Lower lobe of right lung (tissue), 2 donors: ENCODE measurements around the gene NDUFB7. TPM values are rescaled to one million over a fixed set of nuclear protein-coding genes. Genes with fewer than 3 reads are reported as not detected.

Experiments used
- ATAC-seq, 2 donors: fragments of 200-7000 bp; cut with Tn5 transposase; one replicate each; pipeline ENCODE4 v1.9.1; 2020 to 2022; ENCODE audit warnings: mild to moderate bottlenecking in 2 of 2, moderate library complexity in 2 of 2
- DNase-seq: peaks from one replicate; pipeline ENCODE4 v3.0.0-alpha.2; 2020
- H3K27ac ChIP-seq: fragments of 200-600 bp; one replicate; pipeline ENCODE4 v1.8.0; 2022
- H3K27me3 ChIP-seq: fragments of 200-600 bp; one replicate; pipeline ENCODE4 v1.8.0; 2022; ENCODE audit warnings: low read depth
- H3K36me3 ChIP-seq: fragments of 200-600 bp; one replicate; pipeline ENCODE4 v1.8.0; 2022; ENCODE audit warnings: mild to moderate bottlenecking
- H3K4me1 ChIP-seq: fragments of 200-600 bp; one replicate; pipeline ENCODE4 v1.8.0; 2022
- H3K4me3 ChIP-seq: fragments of 200-600 bp; one replicate; pipeline ENCODE4 v1.8.0; 2022; ENCODE audit warnings: mild to moderate bottlenecking
- H3K9me3 ChIP-seq: fragments of 200-600 bp; one replicate; pipeline ENCODE4 v1.8.0; 2022
- CTCF ChIP-seq: fragments of 200-600 bp; IDR thresholded peaks from one replicate; pipeline ENCODE4 v1.8.0; 2022; ENCODE audit warnings: antibody characterized with exemption, mild to moderate bottlenecking
- intact Hi-C: fragments of 100-400 bp; cut with DNase I; formaldehyde crosslinking; loops from one replicate; pipeline ENCODE4 v1.11.0; 2022
- total RNA-seq: library from RNA; stranded (reverse); fragmentation: NEBNext Ultra II Directional; extraction: Animal tissue kit (Norgen Biotek cat#: 25700); gene quantifications from one replicate; pipeline ENCODE4 v1.2.1, GENCODE V29; 2021
- donor health status: DM: no; HTN: yes; CAD: no; lungs with severe emphysema.

NDUFB7 gene
- total RNA-seq, 1 donor from 2014 or later = 121 TPM

- H3K9me3 ChIP-seq = no peaks in the 10 kb centered on the region
- TF ChIP-seq CTCF = no peak
- ATAC-seq (no peak), DNase-seq (no peak)
- peaks cover 28% of the 10 kb centered on the region for H3K4me1 ChIP-seq
- intact Hi-C loops = no loop called here
- H3K27ac ChIP-seq = no peak overlapping the region
- no peak overlapping the region for H3K4me3 ChIP-seq
- peaks cover 4% of the 10 kb centered on the region for H3K36me3 ChIP-seq
- no peaks in the 10 kb centered on the region for H3K27me3 ChIP-seq
Measured at GRCh38 chr19:14540741-14541525, 30.9 kb downstream of the NDUFB7 start.

GRCh38 chr19:14536926-14537692 lies 34.8 kb downstream of the NDUFB7 start:
- ATAC-seq (peak; percentile 93), DNase-seq (peak; percentile 90)
- Histone ChIP-seq H3K27ac (no peak overlapping the region), H3K36me3 (peaks cover 4% of the 10 kb centered on the region), H3K4me3 (peak overlapping the region; percentile 40), H3K27me3 (no peaks in the 10 kb centered on the region), H3K4me1 (peaks cover 19% of the 10 kb centered on the region), H3K9me3 (no peaks in the 10 kb centered on the region)
- intact Hi-C loops = no loop called here
- TF ChIP-seq CTCF = no peak

- TF ChIP-seq CTCF = no peak
- Histone ChIP-seq H3K36me3 (peaks cover 4% of the 10 kb centered on the region), H3K27ac (no peak overlapping the region), H3K9me3 (no peaks in the 10 kb centered on the region), H3K4me1 (peaks cover 37% of the 10 kb centered on the region), H3K27me3 (no peaks in the 10 kb centered on the region), H3K4me3 (no peak overlapping the region)
- intact Hi-C loops = no loop called here
- ATAC-seq = no peak
- DNase-seq = no peak
Measured at GRCh38 chr19:14533450-14533849, 38.4 kb downstream of the NDUFB7 start.

- peaks cover 4% of the 10 kb centered on the region for H3K36me3 ChIP-seq
- DNase-seq (no peak), ATAC-seq (no peak)
- H3K27ac ChIP-seq = peak overlapping the region; percentile 93
- no peaks in the 10 kb centered on the region for H3K9me3 ChIP-seq
- H3K4me1 ChIP-seq = peaks cover 23% of the 10 kb centered on the region
- no peak for TF ChIP-seq CTCF
- H3K4me3 ChIP-seq = peak overlapping the region; percentile 83
- no peaks in the 10 kb centered on the region for H3K27me3 ChIP-seq
- intact Hi-C loops = no loop called here
Measured at GRCh38 chr19:14530506-14530905, 41.4 kb downstream of the NDUFB7 start.

GRCh38 chr19:14530005-14530348 lies 41.9 kb downstream of the NDUFB7 start:
- TF ChIP-seq CTCF = no peak
- peak; percentile 82 for DNase-seq
- Histone ChIP-seq H3K4me3 (peak overlapping the region; percentile 83), H3K4me1 (peaks cover 23% of the 10 kb centered on the region), H3K27me3 (no peaks in the 10 kb centered on the region), H3K9me3 (no peaks in the 10 kb centered on the region), H3K27ac (peak overlapping the region; percentile 93), H3K36me3 (peaks cover 4% of the 10 kb centered on the region)
- ATAC-seq = peak; percentile 2 to 28
- intact Hi-C loops = no loop called here
